Adipose tissue (tissue), 3 donors: ENCODE results near the gene EIF3M. TPM values are rescaled to one million over a fixed set of nuclear protein-coding genes. Genes with fewer than 3 reads are reported as not detected.
"Not testable (repeated sequence)": the region's sequence is repeated elsewhere in the genome, so short reads cannot be mapped to it uniquely, and the experiment has no call there.

ENCODE experiments used
- H3K27ac ChIP-seq: one replicate; pipeline ENCODE4 v1.5.1; 2013; ENCODE audit warnings: low read depth, low read length
- whole genome bisulfite sequencing, 3 donors: extraction: QIAGEN DNeasy Blood & Tissue Kit; methylation state at CpG; one replicate each; pipeline ENCODE4 v1.1.7; 2013; 5-methylcytosine and 5-hydroxymethylcytosine counted together
- polyA plus RNA-seq, 3 donors: library from polyadenylated mRNA; stranded (reverse); fragments of 200-250 nt; gene quantifications; one replicate each; pipeline ENCODE4 v1.2.3, GENCODE V29; 2013
- donor health status: healthy with polysubstance abuse.
- donor health status: Bipolar disorder and iron deficiency.
- donor health status: healthy.

Gene EIF3M
- polyA plus RNA-seq, 3 donors, result 302 to 332 (median 303) TPM

- WGBS, 3 donors, result 11 to 19% (median 16%) methylated on average over 7 of the region's 7 CpGs
- no peak overlapping the region for H3K27ac ChIP-seq
Observed at GRCh38 chr11:32584921-32585320, 1.3 kb downstream of the EIF3M start.

- WGBS, 3 donors, result 59 to 72% (median 67%) methylated on average over 4 of the region's 4 CpGs
- no peak overlapping the region for H3K27ac ChIP-seq
Observed at GRCh38 chr11:32586576-32587190, 3.1 kb downstream of the EIF3M start.

GRCh38 chr11:32594272-32594671 is 10.6 kb downstream of the EIF3M start:
- H3K27ac ChIP-seq, result no peak overlapping the region

- whole genome bisulfite sequencing, 3 donors, result 96 to 97% (median 96%) methylated on average over 11 to 14 of the region's 14 CpGs
- H3K27ac ChIP-seq, result not testable (repeated sequence)
Observed at GRCh38 chr11:32596114-32596513, 12.5 kb downstream of the EIF3M start.

GRCh38 chr11:32597921-32598320 is 14.3 kb downstream of the EIF3M start:
- WGBS, 3 donors, result 83 to 88% (median 86%) methylated on average over 1 of the region's 1 CpG
- H3K27ac ChIP-seq, result no peak overlapping the region

GRCh38 chr11:32602657-32603415 is 19.2 kb downstream of the EIF3M start:
- H3K27ac ChIP-seq, result no peak overlapping the region
- WGBS, 3 donors, result 40 to 68% (median 47%) methylated on average over 4 of the region's 4 CpGs

GRCh38 chr11:32606220-32606619 is 22.6 kb downstream of the EIF3M start:
- no peak overlapping the region for H3K27ac ChIP-seq

- H3K27ac ChIP-seq, result not testable (repeated sequence)
- WGBS, 3 donors, result 97% methylated on average over 4 of the region's 4 CpGs
Observed at GRCh38 chr11:32608826-32609225, 25.2 kb downstream of the EIF3M start.

- 79 to 89% (median 79%) methylated on average over 3 of the region's 3 CpGs for WGBS, 3 donors
- H3K27ac ChIP-seq, result no peak overlapping the region
Observed at GRCh38 chr11:32610797-32611352, 27.2 kb downstream of the EIF3M start.

GRCh38 chr11:32613500-32614151 is 30.0 kb downstream of the EIF3M start:
- 36 to 86% (median 85%) methylated on average over 4 of the region's 4 CpGs for WGBS, 3 donors
- H3K27ac ChIP-seq, result no peak overlapping the region

GRCh38 chr11:32615422-32615821 is 31.8 kb downstream of the EIF3M start:
- no peak overlapping the region for H3K27ac ChIP-seq

GRCh38 chr11:32616903-32617302 is 33.3 kb downstream of the EIF3M start:
- no peak overlapping the region for H3K27ac ChIP-seq
- WGBS, 3 donors, result 68 to 82% (median 77%) methylated on average over 4 of the region's 4 CpGs

GRCh38 chr11:32630844-32631243 is 47.2 kb downstream of the EIF3M start:
- H3K27ac ChIP-seq, result no peak overlapping the region

GRCh38 chr11:32635819-32636218 is 52.2 kb downstream of the EIF3M start:
- 77 to 90% (median 86%) methylated on average over 2 of the region's 2 CpGs for WGBS, 3 donors
- no peak overlapping the region for H3K27ac ChIP-seq

- no peak overlapping the region for H3K27ac ChIP-seq
Observed at GRCh38 chr11:32641361-32641760, 57.7 kb downstream of the EIF3M start.

- 39 to 52% (median 44%) methylated on average over 1 of the region's 1 CpG for WGBS, 3 donors
- no peak overlapping the region for H3K27ac ChIP-seq
Observed at GRCh38 chr11:32643526-32643925, 59.9 kb downstream of the EIF3M start.
